DOHH2 (cell line): ENCODE measurements around the gene RPTOR.

ENCODE experiments used
- EZH2phosphoT487 ChIP-seq: fragments of 200-600 bp; sonication (generic); IDR thresholded peaks from 2 replicates; pipeline ENCODE4 v1.6.1; 2017; ENCODE audit warnings: borderline replicate concordance, mild to moderate bottlenecking, antibody characterized with exemption, low read length, moderate library complexity, mixed read lengths
- TF ChIP-seq, protein P1 (sequence below): fragments of 200-600 bp; sonication (generic); IDR thresholded peaks from one replicate; pipeline ENCODE4 v1.5.1; 2014; ENCODE audit warnings: antibody characterized with exemption, mild to moderate bottlenecking, low read depth, low read length; ENCODE audit not compliant: poor library complexity, severe bottlenecking

- TF ChIP-seq, protein P1, sequence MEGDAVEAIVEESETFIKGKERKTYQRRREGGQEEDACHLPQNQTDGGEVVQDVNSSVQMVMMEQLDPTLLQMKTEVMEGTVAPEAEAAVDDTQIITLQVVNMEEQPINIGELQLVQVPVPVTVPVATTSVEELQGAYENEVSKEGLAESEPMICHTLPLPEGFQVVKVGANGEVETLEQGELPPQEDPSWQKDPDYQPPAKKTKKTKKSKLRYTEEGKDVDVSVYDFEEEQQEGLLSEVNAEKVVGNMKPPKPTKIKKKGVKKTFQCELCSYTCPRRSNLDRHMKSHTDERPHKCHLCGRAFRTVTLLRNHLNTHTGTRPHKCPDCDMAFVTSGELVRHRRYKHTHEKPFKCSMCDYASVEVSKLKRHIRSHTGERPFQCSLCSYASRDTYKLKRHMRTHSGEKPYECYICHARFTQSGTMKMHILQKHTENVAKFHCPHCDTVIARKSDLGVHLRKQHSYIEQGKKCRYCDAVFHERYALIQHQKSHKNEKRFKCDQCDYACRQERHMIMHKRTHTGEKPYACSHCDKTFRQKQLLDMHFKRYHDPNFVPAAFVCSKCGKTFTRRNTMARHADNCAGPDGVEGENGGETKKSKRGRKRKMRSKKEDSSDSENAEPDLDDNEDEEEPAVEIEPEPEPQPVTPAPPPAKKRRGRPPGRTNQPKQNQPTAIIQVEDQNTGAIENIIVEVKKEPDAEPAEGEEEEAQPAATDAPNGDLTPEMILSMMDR, result no peak
- TF ChIP-seq EZH2phosphoT487, result no peak
Observed at GRCh38 chr17:80565343-80566053, 20.9 kb downstream of the RPTOR start.
